Endothelial cell of umbilical vein (primary cell): ENCODE results near the gene MIA3.

Experiments
- EZH2 ChIP-seq: IDR thresholded peaks from 2 replicates; pipeline ENCODE4 v1.6.1; 2012; ENCODE audit warnings: borderline replicate concordance, low read depth, mild to moderate bottlenecking, moderate library complexity, low read length, inconsistent platforms; ENCODE audit not compliant: severe bottlenecking
- FOS ChIP-seq: IDR thresholded peaks from 2 replicates; pipeline ENCODE4 v1.6.1; 2011; ENCODE audit warnings: mild to moderate bottlenecking, low read length, moderate library complexity, borderline replicate concordance; ENCODE audit not compliant: insufficient read depth
- GATA2 ChIP-seq: IDR thresholded peaks from 2 replicates; pipeline ENCODE4 v1.7.0; 2011; ENCODE audit warnings: low read depth, mild to moderate bottlenecking, moderate library complexity, mixed read lengths, low read length; ENCODE audit not compliant: insufficient read length, insufficient read depth
- JUN ChIP-seq: IDR thresholded peaks from 2 replicates; pipeline ENCODE4 v1.6.1; 2011; ENCODE audit warnings: borderline replicate concordance, low read depth; ENCODE audit not compliant: insufficient read length, insufficient read depth
- MYC ChIP-seq: IDR thresholded peaks from one replicate; pipeline ENCODE4 v1.6.1; 2011; ENCODE audit warnings: mild to moderate bottlenecking, low read depth, low read length
- POLR2A ChIP-seq: IDR thresholded peaks from 2 replicates; pipeline ENCODE4 v1.6.1; 2012; ENCODE audit warnings: low read depth, mild to moderate bottlenecking, control low read depth, low read length
- POLR2AphosphoS5 ChIP-seq: IDR thresholded peaks from 2 replicates; pipeline ENCODE4 v1.6.1; 2012; ENCODE audit warnings: low read depth, mild to moderate bottlenecking, control low read depth, low read length, moderate library complexity; ENCODE audit not compliant: insufficient read depth
- TF ChIP-seq, protein P1 (sequence below), 2 donors: IDR thresholded peaks; 1 replicate in 1 of 2; 2 replicates in 1 of 2; pipeline ENCODE4 v1.5.1; 2011; ENCODE audit warnings: low read length in 2 of 2, mild to moderate bottlenecking in 2 of 2, moderate library complexity in 2 of 2, control low read depth in 1 of 2, inconsistent platforms in 1 of 2, low read depth in 1 of 2; ENCODE audit not compliant: insufficient read depth in 1 of 2; ENCODE audit errors: extremely low read depth in 1 of 2
- TF ChIP-seq, protein P2 (sequence below): IDR thresholded peaks from 2 replicates; pipeline ENCODE4 v1.6.1; 2011; ENCODE audit not compliant: insufficient read depth, insufficient read length

DNA sequence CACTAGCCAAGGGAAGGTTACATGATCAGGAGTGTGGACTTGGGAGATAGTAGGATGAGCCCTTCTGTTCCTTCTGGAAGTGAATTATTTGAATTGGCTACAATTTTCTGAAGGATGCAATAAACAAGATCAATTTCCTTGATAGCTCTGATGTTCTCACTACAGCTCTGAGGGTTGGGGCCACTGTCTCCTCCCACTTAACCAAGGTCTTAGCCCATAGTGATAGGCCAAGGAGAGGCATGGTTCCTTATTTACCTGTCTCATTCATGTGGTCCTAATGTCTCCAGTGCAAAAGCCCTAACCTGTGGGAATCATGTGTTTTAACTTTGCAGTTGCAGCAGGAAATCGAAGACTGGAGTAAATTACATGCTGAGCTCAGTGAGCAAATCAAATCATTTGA is 34.8 kb downstream of the MIA3 start:
- no peak for TF ChIP-seq POLR2A
- TF ChIP-seq, protein P1, sequence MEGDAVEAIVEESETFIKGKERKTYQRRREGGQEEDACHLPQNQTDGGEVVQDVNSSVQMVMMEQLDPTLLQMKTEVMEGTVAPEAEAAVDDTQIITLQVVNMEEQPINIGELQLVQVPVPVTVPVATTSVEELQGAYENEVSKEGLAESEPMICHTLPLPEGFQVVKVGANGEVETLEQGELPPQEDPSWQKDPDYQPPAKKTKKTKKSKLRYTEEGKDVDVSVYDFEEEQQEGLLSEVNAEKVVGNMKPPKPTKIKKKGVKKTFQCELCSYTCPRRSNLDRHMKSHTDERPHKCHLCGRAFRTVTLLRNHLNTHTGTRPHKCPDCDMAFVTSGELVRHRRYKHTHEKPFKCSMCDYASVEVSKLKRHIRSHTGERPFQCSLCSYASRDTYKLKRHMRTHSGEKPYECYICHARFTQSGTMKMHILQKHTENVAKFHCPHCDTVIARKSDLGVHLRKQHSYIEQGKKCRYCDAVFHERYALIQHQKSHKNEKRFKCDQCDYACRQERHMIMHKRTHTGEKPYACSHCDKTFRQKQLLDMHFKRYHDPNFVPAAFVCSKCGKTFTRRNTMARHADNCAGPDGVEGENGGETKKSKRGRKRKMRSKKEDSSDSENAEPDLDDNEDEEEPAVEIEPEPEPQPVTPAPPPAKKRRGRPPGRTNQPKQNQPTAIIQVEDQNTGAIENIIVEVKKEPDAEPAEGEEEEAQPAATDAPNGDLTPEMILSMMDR (IDR thresholded peaks at IDR 0.05; ENCODE audit: extremely low read depth in 1 of 2, insufficient read depth in 1 of 2, low read depth in 1 of 2, low read length in 2 of 2), result no peak
- TF ChIP-seq, protein P2, sequence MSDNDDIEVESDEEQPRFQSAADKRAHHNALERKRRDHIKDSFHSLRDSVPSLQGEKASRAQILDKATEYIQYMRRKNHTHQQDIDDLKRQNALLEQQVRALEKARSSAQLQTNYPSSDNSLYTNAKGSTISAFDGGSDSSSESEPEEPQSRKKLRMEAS, result no peak
- no peak for TF ChIP-seq EZH2
- no peak for TF ChIP-seq POLR2AphosphoS5
- no peak for TF ChIP-seq GATA2
- TF ChIP-seq JUN, result no peak
- TF ChIP-seq FOS, result no peak
- no peak for TF ChIP-seq MYC
